IPS DF 6.9 (cell line): Measurements from ENCODE around the gene RICTOR.

Experiments used
- DNase-seq: peaks from one replicate; pipeline ENCODE4 v3.0.0-alpha.2; 2013; ENCODE audit warnings: low read depth, low spot score
- H3K27ac ChIP-seq: one replicate; pipeline ENCODE4 v1.5.1; 2013; ENCODE audit warnings: low read length, control low read depth
- H3K27me3 ChIP-seq: 2 replicates; pipeline ENCODE4 v1.6.1; 2013; ENCODE audit warnings: mild to moderate bottlenecking, low read length; ENCODE audit not compliant: control insufficient read depth, insufficient read depth
- H3K36me3 ChIP-seq: 2 replicates; pipeline ENCODE4 v1.6.1; 2013; ENCODE audit warnings: low read length; ENCODE audit not compliant: control insufficient read depth, insufficient read depth
- H3K4me1 ChIP-seq: 2 replicates; pipeline ENCODE4 v1.6.1; 2013; ENCODE audit warnings: low read length; ENCODE audit not compliant: control insufficient read depth, insufficient read depth
- H3K4me3 ChIP-seq: 2 replicates; pipeline ENCODE4 v1.5.1; 2013; ENCODE audit warnings: mild to moderate bottlenecking, low read length
- H3K9me3 ChIP-seq: 2 replicates; pipeline ENCODE4 v1.6.1; 2013; ENCODE audit warnings: low read length, inconsistent platforms; ENCODE audit not compliant: control insufficient read depth, insufficient read depth
- WGBS: extraction: QIAGEN DNeasy Blood & Tissue Kit; methylation state at CpG from one replicate; pipeline ENCODE4 v1.1.7; 2013; ENCODE audit warnings: mixed read lengths, missing lambda C conversion rate; ENCODE audit not compliant: insufficient read length, insufficient coverage; 5-methylcytosine and 5-hydroxymethylcytosine counted together

RICTOR gene

DNA sequence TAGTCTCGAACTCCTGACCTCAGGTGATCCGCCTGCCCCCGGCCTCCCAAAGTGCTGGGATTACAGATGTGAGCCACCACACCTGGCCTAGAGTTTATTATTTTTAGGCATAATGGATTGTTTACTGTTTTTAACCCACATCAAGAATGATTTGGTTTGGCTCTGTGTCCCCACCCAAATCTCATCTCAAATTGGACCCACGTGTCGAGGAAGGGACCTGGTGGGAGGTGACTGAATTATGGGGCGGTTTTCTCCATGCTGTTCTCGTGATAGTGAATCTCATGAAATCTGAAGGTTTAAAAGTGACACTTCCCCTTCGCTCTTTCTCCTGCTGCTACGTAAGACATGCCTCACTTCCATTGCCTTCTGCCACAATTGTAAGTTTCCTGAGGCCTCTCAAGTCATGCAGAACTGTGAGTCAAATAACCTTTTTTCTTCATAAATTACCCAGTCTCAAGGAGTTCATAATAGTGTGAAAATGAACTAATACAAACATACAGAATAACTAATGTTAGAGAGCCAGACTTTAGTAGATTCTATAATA, 88.2 kb downstream of the RICTOR start:
- no CpG with 5 or more reads among the region's 9 CpGs for WGBS
- Histone ChIP-seq H3K36me3 (no peaks in the 10 kb centered on the region; the same call in 1 of the 2 replicates), H3K27ac (no peak overlapping the region), H3K4me3 (no peak overlapping the region), H3K4me1 (no peaks in the 10 kb centered on the region), H3K27me3 (no peaks in the 10 kb centered on the region), H3K9me3 (no peaks in the 10 kb centered on the region)
- DNase-seq = no peak

DNA sequence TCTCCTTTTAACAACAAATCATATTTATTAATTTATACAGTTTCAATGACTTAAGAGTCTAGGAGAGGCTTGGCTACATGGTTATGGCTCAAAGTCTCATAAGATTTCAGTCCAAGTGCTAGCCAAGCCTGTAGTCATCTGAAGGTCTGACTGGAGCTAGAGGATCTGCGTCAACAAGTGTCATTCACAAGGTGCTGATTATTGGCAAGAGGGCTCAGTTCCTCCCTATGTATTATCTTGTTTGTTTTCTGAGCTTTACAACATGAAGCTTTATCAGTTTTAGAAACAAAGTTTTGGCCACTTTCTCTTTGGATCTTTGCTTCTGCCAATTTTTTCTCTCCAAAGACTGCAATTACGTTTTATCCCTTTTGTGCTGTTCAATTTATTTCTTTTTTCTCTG, 94.7 kb downstream of the RICTOR start:
- no peaks in the 10 kb centered on the region for H3K9me3 ChIP-seq
- no peaks in the 10 kb centered on the region for H3K36me3 ChIP-seq
- H3K27me3 ChIP-seq = no peaks in the 10 kb centered on the region
- no peaks in the 10 kb centered on the region for H3K4me1 ChIP-seq
- no peak for DNase-seq
- no CpG with 5 or more reads among the region's 2 CpGs for WGBS
- H3K27ac ChIP-seq = no peak overlapping the region
- no peak overlapping the region for H3K4me3 ChIP-seq

DNA sequence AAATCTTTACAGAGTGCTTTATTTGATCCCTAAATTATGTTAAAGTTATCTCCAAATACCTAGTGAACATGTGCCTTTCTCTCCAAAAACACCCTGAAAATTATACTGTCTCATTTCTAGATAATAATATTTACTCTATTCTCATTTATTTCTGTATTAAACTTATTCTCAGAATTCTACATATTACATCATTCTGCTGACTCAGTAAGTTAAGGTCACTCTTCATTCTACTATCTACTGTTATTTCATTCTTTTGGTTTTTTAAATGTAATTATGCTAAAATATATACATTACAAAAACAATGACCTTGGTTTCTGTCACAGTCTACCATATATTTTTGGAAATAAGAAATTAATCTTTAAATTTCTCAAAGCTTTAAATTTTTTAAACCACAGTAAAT, 96.2 kb downstream of the RICTOR start:
- no peaks in the 10 kb centered on the region for H3K4me1 ChIP-seq

DNA sequence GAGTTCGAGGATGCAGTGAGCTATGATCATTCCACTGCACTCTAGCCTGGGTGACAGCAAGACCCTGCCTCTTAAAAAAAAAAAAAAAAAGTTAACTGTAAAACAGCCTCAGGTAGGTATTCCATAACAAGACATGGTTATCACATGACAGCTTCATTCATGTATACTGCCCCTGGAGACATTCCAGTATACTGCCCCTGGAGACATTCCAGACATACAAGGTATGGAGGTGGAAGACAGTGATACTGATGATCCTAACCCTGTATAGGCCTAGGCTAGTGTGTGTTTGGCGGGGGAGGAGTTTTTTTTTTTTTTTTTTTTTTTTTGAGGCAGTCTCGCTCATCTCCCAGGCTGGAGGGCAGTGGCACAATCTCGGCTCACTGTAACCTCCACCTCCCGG, 105.5 kb downstream of the RICTOR start:
- H3K4me3 ChIP-seq = no peak overlapping the region
- H3K36me3 ChIP-seq = no peaks in the 10 kb centered on the region
- no peak overlapping the region for H3K27ac ChIP-seq
- no peaks in the 10 kb centered on the region for H3K4me1 ChIP-seq
- WGBS = no CpG with 5 or more reads among the region's 5 CpGs
- no peaks in the 10 kb centered on the region for H3K9me3 ChIP-seq
- H3K27me3 ChIP-seq = no peaks in the 10 kb centered on the region
- DNase-seq = no peak

More for the DNA sequence above, 96.2 kb downstream of the RICTOR start:
- Histone ChIP-seq H3K4me3 (no peak overlapping the region), H3K9me3 (no peaks in the 10 kb centered on the region), H3K27me3 (no peaks in the 10 kb centered on the region), H3K36me3 (no peaks in the 10 kb centered on the region), H3K27ac (no peak overlapping the region)
- DNase-seq = no peak

DNA sequence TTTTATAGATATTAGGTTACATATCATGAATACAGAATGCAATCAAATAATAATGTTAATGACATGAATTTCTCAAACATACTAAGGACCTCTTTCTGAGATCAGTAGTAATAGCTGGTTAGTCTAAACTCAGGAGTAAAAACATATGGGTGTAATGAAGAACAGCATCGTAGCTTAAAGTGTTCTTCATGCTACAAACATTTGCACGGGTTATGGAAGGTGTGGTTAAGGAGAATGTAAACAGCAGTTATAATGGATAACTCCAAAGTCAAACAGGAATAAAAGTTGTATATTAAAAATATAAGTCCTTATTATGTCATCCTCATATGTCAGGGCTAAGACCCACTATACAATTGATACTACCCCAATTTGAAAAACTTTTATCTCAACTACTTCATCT, 112.5 kb downstream of the RICTOR start:
- H3K36me3 ChIP-seq = 0 out of 2 replicates have a peak, but pooled peaks cover 2% of the 10 kb centered on the region
- no peak overlapping the region for H3K4me3 ChIP-seq
- H3K4me1 ChIP-seq = no peaks in the 10 kb centered on the region
- H3K27me3 ChIP-seq = no peaks in the 10 kb centered on the region
- DNase-seq = no peak
- no peak overlapping the region for H3K27ac ChIP-seq
- H3K9me3 ChIP-seq = no peaks in the 10 kb centered on the region
- WGBS = no CpG with 5 or more reads among the region's 2 CpGs

DNA sequence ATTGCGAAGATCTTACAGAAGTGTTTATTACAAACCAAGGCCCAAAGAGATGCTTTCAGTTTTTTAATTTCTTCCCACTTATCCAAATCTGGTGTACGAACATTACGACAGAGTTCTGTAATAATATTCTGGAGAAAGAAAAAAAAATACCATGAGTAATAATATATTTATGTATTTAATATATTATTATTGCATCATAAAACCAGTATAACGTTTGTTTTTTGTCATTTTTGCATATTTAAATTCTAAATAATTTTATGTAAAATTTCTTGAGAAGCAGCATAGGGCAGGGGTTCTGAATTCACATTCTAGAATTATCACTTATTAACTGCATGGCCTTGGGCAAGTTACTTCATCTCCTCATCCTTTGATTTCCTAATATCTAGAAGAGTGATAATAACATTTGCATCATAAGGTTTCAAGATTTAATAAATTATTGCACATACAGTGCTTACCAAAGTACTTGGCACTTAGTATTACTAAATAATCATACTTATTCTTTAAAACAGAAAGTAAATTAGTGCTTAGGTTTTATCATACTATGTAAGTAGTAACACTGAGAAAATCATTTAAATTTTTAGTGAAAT, 120.7 kb downstream of the RICTOR start:
- no peak overlapping the region for H3K4me3 ChIP-seq
- no CpG with 5 or more reads among the region's 4 CpGs for WGBS
- peaks cover 4% of the 10 kb centered on the region; the same call in 1 of the 2 replicates for H3K36me3 ChIP-seq
- H3K4me1 ChIP-seq = no peaks in the 10 kb centered on the region
- H3K27me3 ChIP-seq = no peaks in the 10 kb centered on the region
- no peak for DNase-seq
- no peaks in the 10 kb centered on the region for H3K9me3 ChIP-seq
- H3K27ac ChIP-seq = no peak overlapping the region

DNA sequence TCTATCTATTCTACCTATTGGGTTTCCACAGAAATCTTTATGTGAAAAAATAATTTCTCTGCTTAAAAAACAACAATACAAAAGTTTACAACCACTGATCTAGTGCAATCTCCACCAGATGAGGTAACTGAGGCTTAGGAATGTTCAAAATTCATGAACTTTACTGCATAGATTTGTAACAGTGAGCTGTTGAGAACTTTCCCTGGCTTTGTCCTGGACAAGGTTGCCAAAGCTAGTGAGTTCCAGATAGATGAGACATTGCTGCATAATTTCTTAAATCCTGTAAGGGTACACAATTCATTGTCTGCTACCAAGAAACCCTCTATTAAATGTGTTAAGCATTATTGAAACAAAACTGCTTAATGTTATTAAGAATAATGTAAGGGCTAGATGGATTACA, 125.7 kb downstream of the RICTOR start:
- DNase-seq = no peak
- peaks cover 2% of the 10 kb centered on the region; the same call in 1 of the 2 replicates for H3K36me3 ChIP-seq
- H3K9me3 ChIP-seq = no peaks in the 10 kb centered on the region
- no peaks in the 10 kb centered on the region for H3K27me3 ChIP-seq
- no peak overlapping the region for H3K4me3 ChIP-seq
- H3K27ac ChIP-seq = no peak overlapping the region
- no peaks in the 10 kb centered on the region for H3K4me1 ChIP-seq

DNA sequence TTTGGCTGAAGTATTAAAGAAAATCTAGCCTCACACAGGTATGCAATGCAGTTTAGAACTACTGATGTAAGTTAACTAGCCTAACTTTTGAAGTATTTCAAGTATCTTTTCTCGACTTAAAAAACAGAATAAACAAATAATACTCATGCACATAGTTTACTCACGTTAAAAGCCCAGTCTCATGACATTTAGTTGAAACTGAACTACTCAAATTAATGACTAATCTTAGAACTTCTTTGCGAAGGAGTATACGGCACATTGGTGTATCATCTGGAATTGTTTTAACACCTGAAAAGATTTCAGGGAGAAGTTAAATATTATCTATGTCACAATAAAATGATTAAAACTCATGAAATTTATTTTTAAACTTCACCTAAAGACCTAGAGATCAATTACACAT, 129.9 kb downstream of the RICTOR start:
- no peak overlapping the region for H3K27ac ChIP-seq
- no peaks in the 10 kb centered on the region for H3K27me3 ChIP-seq
- peaks cover 2% of the 10 kb centered on the region; the same call in 1 of the 2 replicates for H3K36me3 ChIP-seq
- DNase-seq = no peak
- H3K4me3 ChIP-seq = no peak overlapping the region
- no CpG with 5 or more reads among the region's 4 CpGs for WGBS
- H3K9me3 ChIP-seq = no peaks in the 10 kb centered on the region
- H3K4me1 ChIP-seq = no peaks in the 10 kb centered on the region

DNA sequence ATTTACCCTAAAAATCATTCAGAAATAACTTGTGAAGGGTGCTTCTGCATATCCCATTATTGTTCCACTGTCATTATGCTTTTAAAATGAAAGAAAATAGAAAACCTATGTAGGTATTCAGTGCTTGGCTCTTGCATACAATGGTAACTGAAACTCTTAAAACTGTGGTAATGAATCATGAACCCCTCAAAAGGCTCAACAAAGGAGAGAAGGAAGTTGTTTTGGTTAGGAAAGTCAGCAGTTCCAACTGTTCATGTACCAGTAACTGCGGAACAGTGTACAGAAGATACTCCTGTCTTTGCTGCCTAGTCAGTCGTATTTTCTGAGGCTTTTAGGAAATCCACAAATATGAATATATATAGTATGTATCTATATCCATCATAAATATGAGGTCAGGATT, 132.3 kb downstream of the RICTOR start:
- Histone ChIP-seq H3K4me3 (no peak overlapping the region), H3K27ac (no peak overlapping the region), H3K27me3 (no peaks in the 10 kb centered on the region), H3K36me3 (peaks cover 2% of the 10 kb centered on the region; the same call in 1 of the 2 replicates), H3K4me1 (no peaks in the 10 kb centered on the region), H3K9me3 (no peaks in the 10 kb centered on the region)
- WGBS = no CpG with 5 or more reads among the region's 2 CpGs
- no peak for DNase-seq

DNA sequence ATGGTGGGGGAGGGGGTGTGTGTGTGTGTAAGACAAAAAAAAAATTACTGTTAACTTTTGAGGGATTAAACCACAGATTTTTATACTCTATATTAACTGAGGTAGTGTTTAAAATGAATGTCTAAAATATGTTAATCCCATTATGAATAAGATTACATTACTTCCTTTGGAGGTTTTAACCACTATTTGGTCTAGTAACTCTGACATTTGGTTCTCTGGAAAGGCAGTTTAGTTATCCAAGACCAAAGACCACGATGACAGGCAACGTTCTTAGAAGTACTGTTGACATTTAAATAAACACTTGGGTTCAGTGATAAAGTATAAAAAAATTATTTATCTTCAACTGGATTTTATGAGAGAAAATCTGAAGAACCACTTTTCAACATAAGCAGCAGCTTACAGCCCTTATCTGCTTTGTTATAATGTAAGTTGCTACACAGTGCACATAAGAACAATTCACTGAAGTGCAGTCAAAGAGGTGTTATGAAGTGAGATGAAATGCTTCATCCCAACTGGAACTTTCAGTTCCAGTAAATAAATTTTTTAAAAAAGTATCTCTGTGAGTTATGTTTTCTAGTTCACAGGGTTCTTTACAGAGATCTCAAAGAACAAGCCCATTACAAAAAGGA, 133.9 kb downstream of the RICTOR start:
- Histone ChIP-seq H3K27ac (no peak overlapping the region), H3K36me3 (peaks cover 1% of the 10 kb centered on the region; the same call in 1 of the 2 replicates), H3K4me3 (no peak overlapping the region), H3K4me1 (no peaks in the 10 kb centered on the region), H3K9me3 (no peaks in the 10 kb centered on the region), H3K27me3 (no peaks in the 10 kb centered on the region)
- no CpG with 5 or more reads among the region's 2 CpGs for WGBS
- DNase-seq = no peak

DNA sequence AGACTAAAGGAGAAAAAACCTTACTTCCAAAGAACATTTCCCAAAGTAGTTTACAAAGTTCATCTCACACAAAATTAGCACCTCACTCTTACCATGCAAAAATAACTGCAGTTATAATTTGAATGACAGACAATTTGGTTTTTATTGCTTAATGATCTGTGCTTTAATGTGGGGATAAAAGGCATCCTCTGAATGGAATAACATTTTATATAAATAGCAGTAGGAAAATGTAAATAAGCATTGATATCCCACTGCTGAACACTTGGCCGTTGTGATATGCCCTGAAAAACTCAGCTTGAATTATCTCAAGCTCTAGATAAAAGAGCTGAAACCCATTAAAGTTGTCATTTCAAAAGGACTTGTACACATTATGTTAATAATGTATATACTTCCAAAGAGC, 135.2 kb downstream of the RICTOR start:
- no peaks in the 10 kb centered on the region for H3K9me3 ChIP-seq
- no peaks in the 10 kb centered on the region for H3K36me3 ChIP-seq
- H3K27me3 ChIP-seq = no peaks in the 10 kb centered on the region
- no CpG with 5 or more reads among the region's 1 CpG for WGBS
- no peak overlapping the region for H3K27ac ChIP-seq
- H3K4me1 ChIP-seq = no peaks in the 10 kb centered on the region
- H3K4me3 ChIP-seq = no peak overlapping the region
- no peak for DNase-seq
